Rectal smooth muscle tissue (tissue), 1 donor: ENCODE measurements around the gene HPCA.
"Not testable (repeated sequence)": the region's sequence is repeated elsewhere in the genome, so short reads cannot be mapped to it uniquely, and the experiment has no call there.

ENCODE experiments used
- H3K27ac ChIP-seq: one replicate; pipeline ENCODE4 v1.7.0; 2013; ENCODE audit warnings: low read depth, low read length, inconsistent platforms
- H3K27me3 ChIP-seq: one replicate; pipeline ENCODE4 v1.7.0; 2013; ENCODE audit warnings: low read length; ENCODE audit not compliant: control insufficient read depth, insufficient read depth
- H3K36me3 ChIP-seq: one replicate; pipeline ENCODE4 v1.7.0; 2013; ENCODE audit warnings: low read length; ENCODE audit not compliant: control insufficient read depth, insufficient read depth
- H3K4me1 ChIP-seq: one replicate; pipeline ENCODE4 v1.7.0; 2013; ENCODE audit warnings: low read length; ENCODE audit not compliant: control insufficient read depth, insufficient read depth
- H3K4me3 ChIP-seq: one replicate; pipeline ENCODE4 v1.7.0; 2013; ENCODE audit warnings: low read length
- H3K9ac ChIP-seq: one replicate; pipeline ENCODE4 v1.7.0; 2013; ENCODE audit warnings: low read length

The HPCA gene

DNA sequence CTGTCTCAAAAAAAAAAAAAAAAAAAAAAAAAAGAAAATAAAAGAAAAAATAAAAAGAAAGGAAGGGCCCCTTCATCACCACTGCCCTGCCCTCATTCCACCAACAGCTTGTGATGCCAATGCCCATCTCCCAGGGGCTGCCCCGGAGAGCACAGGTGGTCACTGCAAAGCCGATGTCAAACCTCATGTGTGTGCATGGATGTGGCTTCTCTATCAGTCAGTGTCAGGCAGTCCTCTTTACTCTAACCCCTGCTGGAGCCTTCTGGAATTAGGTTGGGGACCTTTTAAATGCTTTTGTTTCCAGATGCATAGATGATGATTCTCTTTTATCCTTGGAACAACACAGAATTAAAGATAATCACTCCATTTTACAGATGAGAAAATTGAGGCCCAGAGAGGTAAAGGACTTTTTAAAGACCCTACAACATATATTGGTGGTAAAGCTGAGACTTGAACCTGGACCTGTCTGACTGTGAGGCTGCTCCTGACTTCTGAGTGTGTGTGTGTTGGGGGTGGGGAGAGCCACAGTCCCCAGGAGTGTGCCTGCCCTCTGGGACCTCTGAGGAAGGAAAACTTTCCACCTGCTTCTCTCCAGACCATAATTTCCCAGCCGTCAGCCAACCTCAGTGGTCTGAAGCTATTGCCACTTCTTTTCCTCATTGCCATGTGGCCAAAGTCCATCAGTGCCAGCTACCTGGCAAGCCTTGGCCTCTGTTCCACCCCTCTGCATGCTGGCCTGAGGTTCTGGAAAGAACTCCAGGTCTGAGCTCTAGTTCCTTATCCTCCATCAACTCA lies 17.9 kb downstream of the HPCA start:
- Histone ChIP-seq H3K4me1 (no peaks in the 10 kb centered on the region), H3K27ac (no peak overlapping the region), H3K27me3 (no peaks in the 10 kb centered on the region), H3K9ac (no peak overlapping the region), H3K36me3 (no peaks in the 10 kb centered on the region), H3K4me3 (peak overlapping the region; percentile 25)

DNA sequence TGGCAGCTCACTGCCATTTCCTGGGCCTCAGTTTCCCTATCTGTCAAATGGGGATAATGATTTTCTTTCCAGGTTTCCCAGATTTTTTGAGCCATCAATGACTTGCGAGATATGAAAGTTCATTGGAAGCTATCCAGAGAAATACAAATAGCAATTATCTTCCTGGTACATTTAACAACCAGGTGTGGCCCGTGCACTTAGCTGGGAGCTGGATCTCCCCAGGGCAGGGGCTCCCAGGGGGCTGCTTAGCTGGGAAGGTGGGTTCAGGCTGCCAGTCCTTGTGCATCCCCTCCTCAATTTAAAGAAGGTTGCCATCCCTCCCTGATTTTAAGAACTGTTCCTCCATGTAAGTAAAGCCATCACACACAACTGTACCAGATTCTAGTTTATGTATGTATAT lies 18.5 kb downstream of the HPCA start:
- no peaks in the 10 kb centered on the region for H3K36me3 ChIP-seq
- H3K27ac ChIP-seq: no peak overlapping the region

DNA sequence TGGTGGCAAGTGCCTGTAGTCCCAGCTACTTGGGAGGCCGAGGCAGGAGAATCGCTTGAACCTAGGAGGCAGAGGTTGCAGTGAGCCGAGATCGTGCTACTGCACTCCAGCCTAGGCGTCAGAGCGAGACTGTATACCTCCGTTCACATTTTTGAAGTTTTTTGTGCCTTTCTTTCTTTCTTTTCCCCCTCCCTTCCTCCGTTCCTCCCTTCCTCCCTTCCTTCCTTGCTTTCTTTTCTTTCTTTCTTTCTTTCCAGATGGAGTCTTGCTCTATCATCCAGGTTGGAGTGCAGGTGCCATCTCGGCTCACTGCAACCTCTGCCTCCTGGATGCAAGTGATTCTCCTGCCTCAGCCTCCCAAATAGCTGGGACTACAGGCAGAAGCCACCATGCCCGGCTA lies 19.3 kb downstream of the HPCA start:
- H3K9ac ChIP-seq, H3K27me3 ChIP-seq, H3K4me3 ChIP-seq, H3K4me1 ChIP-seq, H3K27ac ChIP-seq, H3K36me3 ChIP-seq: not testable (repeated sequence)

More for the DNA sequence above, 18.5 kb downstream of the HPCA start:
- Histone ChIP-seq H3K4me1 (no peaks in the 10 kb centered on the region), H3K9ac (no peak overlapping the region), H3K4me3 (peak overlapping the region; percentile 25), H3K27me3 (no peaks in the 10 kb centered on the region)

DNA sequence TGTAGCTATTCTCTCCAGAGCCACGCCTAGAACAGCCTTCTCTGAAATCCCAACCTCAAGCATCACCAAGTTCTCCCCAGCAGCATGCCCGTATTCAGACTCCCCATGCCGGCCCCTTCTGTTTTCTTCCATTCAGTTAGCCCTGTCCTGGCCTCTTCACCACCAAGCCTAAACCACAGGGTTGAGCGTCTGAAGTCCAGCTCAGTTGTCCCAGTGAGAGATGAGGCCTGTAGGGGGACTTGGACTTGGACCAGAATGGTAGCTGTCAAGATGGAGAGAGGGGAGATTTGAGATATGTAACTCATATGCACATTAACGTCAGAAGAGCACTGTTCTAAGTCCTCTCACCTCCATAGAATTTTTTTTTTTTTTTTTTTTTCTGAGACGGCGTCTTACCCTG lies 20.4 kb downstream of the HPCA start:
- Histone ChIP-seq H3K9ac (no peak overlapping the region), H3K4me3 (no peak overlapping the region), H3K4me1 (no peaks in the 10 kb centered on the region), H3K36me3 (no peaks in the 10 kb centered on the region), H3K27me3 (no peaks in the 10 kb centered on the region), H3K27ac (no peak overlapping the region)

DNA sequence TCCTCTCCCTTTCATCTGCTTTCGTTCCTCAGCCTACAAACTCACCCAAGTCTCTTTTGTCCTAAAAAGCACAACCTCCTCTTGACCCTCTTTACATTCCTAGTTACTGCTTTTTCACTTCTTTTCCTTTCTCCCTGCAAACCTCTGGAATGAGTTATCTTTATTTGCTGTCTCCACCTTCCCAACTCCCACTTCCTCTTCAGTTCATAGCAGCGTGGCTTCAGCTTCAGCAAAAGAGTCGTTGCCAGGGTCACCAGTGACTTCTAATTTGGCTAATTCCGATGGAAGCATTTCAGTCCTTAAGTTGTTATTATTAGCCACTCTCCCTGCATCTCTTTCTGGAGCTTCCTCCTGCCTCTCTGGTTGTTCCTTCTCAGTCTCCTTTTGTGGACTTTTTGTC lies 21.1 kb downstream of the HPCA start:
- Histone ChIP-seq H3K27me3 (no peaks in the 10 kb centered on the region), H3K4me3 (no peak overlapping the region), H3K36me3 (no peaks in the 10 kb centered on the region), H3K9ac (no peak overlapping the region), H3K4me1 (no peaks in the 10 kb centered on the region), H3K27ac (no peak overlapping the region)

DNA sequence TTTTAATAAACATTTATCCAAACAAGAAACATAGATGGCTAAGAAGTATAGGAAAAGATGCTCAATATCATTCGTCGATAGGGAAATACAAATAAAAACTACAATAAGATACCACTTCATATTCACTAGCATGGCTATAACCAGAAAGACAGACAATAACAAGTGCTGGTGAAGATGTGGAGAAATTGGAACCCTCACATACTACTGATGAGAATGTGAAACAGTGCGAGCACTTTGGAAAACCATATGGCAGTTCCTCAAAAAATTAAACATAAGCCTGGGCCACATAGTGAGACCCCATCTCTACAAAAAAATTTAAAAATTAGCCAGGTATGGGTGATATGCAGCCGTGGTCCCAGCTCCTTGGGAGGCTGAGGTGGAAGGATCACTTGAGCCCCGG lies 24.0 kb downstream of the HPCA start:
- Histone ChIP-seq H3K9ac (no peak overlapping the region), H3K4me1 (no peaks in the 10 kb centered on the region), H3K4me3 (no peak overlapping the region), H3K27me3 (no peaks in the 10 kb centered on the region), H3K27ac (no peak overlapping the region), H3K36me3 (no peaks in the 10 kb centered on the region)

DNA sequence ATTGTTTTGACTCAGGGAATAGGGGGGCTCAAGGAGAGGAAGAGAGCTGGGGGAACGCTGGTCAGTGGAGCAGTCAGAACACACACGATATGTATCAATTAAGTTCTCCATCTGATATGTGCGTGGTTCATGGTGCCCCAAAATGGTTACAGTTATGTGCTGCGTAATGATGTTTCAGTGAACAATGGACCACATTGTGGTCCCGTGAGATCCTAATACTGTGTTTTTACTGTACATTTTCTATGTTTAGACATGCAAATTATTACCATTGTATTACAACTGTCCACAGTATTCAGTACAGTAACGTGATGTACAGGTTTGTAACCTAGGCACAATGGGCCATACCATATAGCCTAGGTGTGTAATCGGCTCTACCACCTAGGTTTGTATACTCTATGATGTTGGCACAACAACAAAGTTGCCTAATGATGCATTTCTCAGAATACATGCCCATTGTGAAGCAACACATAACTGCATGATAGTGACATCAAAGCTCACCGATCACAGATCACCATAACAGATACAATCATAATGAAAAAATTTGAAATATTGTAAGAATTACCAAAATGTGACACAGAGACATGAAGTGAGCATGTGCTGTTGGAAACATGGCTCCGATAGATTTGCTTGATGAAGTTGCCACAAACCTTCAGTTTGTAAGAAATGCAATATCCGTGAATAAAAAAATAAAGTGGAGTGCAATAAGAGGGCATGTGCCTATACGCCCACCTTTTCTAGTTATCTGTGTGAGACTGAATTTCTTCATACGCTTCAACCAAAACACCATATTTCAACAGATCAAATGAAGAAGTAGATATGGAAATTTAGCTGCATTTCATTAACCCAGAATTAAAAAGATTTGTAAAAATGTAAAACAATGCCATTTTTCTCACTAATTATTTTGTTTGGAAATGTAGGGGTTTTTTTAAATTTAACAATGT lies 29.7 kb downstream of the HPCA start:
- H3K27ac ChIP-seq: no peak overlapping the region
- H3K9ac ChIP-seq: no peak overlapping the region
- no peaks in the 10 kb centered on the region for H3K36me3 ChIP-seq
- H3K27me3 ChIP-seq: peaks cover 2% of the 10 kb centered on the region
- H3K4me1 ChIP-seq: no peaks in the 10 kb centered on the region
- H3K4me3 ChIP-seq: no peak overlapping the region

DNA sequence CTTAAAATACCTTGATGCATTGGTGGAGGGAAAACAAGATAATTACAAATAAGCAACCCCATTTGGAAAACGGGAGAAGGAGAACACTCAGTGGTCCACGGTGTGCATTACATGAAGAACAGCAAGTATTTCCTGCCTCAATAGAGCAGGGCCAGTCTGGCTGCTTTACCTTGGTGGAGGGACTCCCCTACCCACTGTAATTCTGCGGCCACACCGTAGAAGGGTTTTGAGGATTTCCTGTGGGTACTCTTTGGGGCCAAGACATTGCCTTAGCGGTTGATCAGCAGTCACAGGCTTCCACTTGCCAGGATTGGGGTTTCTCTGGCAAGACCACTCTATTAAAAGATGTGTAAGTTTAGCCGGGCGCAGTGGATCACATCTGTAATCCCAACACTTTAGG lies 31.2 kb downstream of the HPCA start:
- no peak overlapping the region for H3K27ac ChIP-seq
- H3K4me3 ChIP-seq: no peak overlapping the region
- peaks cover 2% of the 10 kb centered on the region for H3K27me3 ChIP-seq
- no peaks in the 10 kb centered on the region for H3K36me3 ChIP-seq
- no peak overlapping the region for H3K9ac ChIP-seq
- H3K4me1 ChIP-seq: no peaks in the 10 kb centered on the region

DNA sequence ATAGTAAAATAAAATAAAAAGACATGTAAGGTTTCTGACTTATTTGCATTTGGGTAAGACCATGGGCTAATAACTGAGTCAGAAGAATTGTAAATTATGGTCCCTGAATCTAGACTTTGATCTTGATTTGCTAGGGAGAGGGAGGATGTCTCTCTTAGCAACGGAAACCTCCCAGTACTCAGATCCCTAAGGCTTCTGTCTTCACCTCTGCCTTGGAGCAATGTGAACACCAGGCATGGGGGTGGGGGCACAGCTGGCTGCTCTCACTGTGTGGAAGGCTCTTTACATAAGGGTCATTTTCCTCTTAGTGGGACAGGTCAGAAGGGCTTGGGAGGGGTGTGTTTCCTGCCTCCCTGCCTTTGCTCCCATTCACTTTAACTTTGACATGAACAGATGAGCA lies 31.9 kb downstream of the HPCA start:
- no peak overlapping the region for H3K4me3 ChIP-seq
- H3K4me1 ChIP-seq: no peaks in the 10 kb centered on the region
- no peak overlapping the region for H3K27ac ChIP-seq

DNA sequence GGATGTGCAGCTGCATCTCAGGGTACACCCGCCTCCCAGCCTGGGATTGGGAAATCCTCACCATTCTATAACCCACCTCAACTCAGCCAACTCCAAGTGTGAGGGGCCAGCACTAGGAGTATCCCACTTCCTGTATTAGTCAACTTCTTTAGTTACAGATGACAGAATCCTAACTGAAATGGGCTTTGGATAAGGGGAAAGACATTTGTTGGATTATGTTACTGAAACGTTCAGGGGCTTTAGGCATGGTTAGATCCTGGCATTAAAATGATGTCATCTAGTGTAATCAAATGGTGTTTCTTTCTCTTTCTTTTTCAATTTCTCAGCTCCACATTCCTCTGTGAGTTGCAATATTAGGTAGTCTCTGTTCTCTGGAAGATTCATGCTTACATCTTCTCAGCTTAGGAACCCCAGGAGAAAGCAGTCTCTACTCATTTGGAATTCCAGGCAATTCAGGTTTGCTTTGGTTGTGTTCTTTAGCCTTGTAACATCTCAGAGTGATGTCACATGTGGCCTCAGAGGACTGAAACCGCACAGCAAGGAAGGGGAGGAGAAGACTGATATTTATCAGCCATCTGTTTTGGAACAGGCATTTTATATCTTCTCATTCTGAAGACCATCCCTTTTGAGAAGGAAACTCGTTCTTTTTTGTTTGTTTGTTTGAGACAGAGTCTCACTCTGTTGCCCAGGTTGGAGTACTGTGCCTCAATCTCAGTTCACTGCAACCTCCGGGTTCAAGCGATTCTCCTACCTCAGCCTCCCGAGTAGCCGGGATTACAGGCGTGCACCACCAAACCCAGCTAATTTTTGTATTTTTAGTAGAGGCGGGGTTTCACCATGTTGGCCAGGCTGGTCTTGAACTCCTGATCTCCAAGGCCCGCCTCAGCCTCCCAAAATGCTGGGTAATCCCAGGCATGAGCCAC lies 33.8 kb downstream of the HPCA start:
- Histone ChIP-seq H3K4me3 (no peak overlapping the region), H3K27ac (no peak overlapping the region), H3K9ac (no peak overlapping the region), H3K27me3 (peaks cover 2% of the 10 kb centered on the region), H3K4me1 (no peaks in the 10 kb centered on the region), H3K36me3 (no peaks in the 10 kb centered on the region)

More for the DNA sequence above, 31.9 kb downstream of the HPCA start:
- Histone ChIP-seq H3K9ac (no peak overlapping the region), H3K27me3 (peaks cover 2% of the 10 kb centered on the region), H3K36me3 (no peaks in the 10 kb centered on the region)

DNA sequence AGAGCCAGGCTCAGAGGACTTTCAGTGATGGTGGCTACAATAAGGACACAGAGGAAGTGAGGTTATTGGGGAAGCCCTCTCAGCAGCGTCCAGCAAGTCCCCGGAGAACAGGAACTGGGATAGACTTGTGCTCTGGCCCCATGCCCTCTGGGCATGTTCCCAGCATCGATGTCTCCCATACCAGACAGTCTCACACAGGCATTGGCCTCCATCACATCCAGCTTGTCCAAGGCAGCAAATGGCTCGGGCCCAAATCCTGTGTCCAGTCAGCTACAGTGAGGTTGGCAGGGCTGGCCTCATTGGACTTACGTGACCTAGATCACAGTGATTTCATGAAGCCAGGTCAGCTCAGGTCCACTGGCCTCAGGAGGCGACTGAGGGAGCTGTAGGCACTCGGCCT lies 34.5 kb downstream of the HPCA start:
- H3K9ac ChIP-seq: no peak overlapping the region
- H3K4me3 ChIP-seq: no peak overlapping the region
- no peak overlapping the region for H3K27ac ChIP-seq
- peaks cover 2% of the 10 kb centered on the region for H3K27me3 ChIP-seq
- H3K36me3 ChIP-seq: no peaks in the 10 kb centered on the region
- H3K4me1 ChIP-seq: no peaks in the 10 kb centered on the region

DNA sequence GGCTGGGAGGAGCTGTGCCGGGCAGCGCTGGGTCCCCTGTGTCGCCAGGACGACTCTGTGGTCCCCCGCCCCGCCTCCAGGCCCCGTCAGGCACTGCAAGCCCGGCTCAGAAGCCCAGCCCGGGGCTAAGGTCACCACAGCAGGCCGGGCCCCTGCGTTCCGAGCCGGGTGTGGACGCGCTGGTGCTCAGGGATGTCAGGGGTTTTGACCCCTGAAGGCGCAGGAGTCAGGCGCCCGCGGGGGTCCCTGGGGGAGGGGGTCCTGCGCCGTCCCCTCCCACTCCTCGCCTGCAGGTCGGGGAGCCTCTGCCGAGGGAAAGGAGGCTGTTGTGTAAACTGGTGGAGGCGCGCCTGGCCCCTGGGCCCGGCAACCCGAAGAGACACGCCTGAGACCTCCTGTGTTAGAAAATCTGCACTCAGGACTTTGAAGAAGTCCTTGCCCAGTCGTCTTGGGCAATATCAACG lies 38.6 kb downstream of the HPCA start:
- H3K4me3 ChIP-seq: peak overlapping the region; percentile 26
- H3K36me3 ChIP-seq: no peaks in the 10 kb centered on the region
- H3K27me3 ChIP-seq: peaks cover 2% of the 10 kb centered on the region
- no peak overlapping the region for H3K27ac ChIP-seq
- no peak overlapping the region for H3K9ac ChIP-seq
- no peaks in the 10 kb centered on the region for H3K4me1 ChIP-seq
